Esophagus (tissue), 2 donors: ENCODE measurements around the gene SGSH. TPM values are rescaled to one million over a fixed set of nuclear protein-coding genes. Genes with fewer than 3 reads are reported as not detected.

ENCODE experiments used
- H3K27ac ChIP-seq, 2 donors: one replicate each; pipeline ENCODE4 v1.5.1; 2013; ENCODE audit warnings: low read depth in 2 of 2, mild to moderate bottlenecking in 2 of 2, inconsistent platforms in 1 of 2, low read length in 1 of 2, moderate library complexity in 1 of 2
- H3K27me3 ChIP-seq, 2 donors: one replicate each; pipeline ENCODE4 v1.6.1; 2013; ENCODE audit warnings: low read length in 2 of 2, control low read depth in 1 of 2, mild to moderate bottlenecking in 1 of 2; ENCODE audit not compliant: insufficient read depth in 2 of 2, control insufficient read depth in 1 of 2
- H3K36me3 ChIP-seq, 2 donors: one replicate each; pipeline ENCODE4 v1.6.1; 2013; ENCODE audit warnings: low read length in 1 of 2; ENCODE audit not compliant: control insufficient read depth in 2 of 2, insufficient read depth in 2 of 2
- H3K4me1 ChIP-seq, 2 donors: one replicate each; pipeline ENCODE4 v1.6.1; 2013; ENCODE audit warnings: low read length in 1 of 2; ENCODE audit not compliant: control insufficient read depth in 2 of 2, insufficient read depth in 2 of 2
- H3K4me3 ChIP-seq, 2 donors: one replicate each; pipeline ENCODE4 v1.5.1; 2013; ENCODE audit warnings: low read length in 2 of 2, mild to moderate bottlenecking in 2 of 2, low read depth in 1 of 2, moderate library complexity in 1 of 2
- H3K9me3 ChIP-seq, 2 donors: one replicate each; pipeline ENCODE4 v1.6.1; 2013; ENCODE audit warnings: mild to moderate bottlenecking in 2 of 2, low read depth in 1 of 2, low read length in 1 of 2, moderate library complexity in 1 of 2; ENCODE audit not compliant: control insufficient read depth in 2 of 2, insufficient read depth in 1 of 2
- WGBS, 2 donors: extraction: QIAGEN DNeasy Blood & Tissue Kit; methylation state at CpG; one replicate each; pipeline ENCODE4 v1.1.7; 2013; 5-methylcytosine and 5-hydroxymethylcytosine counted together
- polyA plus RNA-seq, 2 donors: library from polyadenylated mRNA; stranded (reverse); fragments of 200-250 nt; gene quantifications; one replicate each; pipeline ENCODE4 v1.2.3, GENCODE V29; 2013
- donor health status: healthy with polysubstance abuse.
- donor health status: Bipolar disorder and iron deficiency.

Gene SGSH
- polyA plus RNA-seq, 2 donors = 16.5 to 20.4 TPM

DNA sequence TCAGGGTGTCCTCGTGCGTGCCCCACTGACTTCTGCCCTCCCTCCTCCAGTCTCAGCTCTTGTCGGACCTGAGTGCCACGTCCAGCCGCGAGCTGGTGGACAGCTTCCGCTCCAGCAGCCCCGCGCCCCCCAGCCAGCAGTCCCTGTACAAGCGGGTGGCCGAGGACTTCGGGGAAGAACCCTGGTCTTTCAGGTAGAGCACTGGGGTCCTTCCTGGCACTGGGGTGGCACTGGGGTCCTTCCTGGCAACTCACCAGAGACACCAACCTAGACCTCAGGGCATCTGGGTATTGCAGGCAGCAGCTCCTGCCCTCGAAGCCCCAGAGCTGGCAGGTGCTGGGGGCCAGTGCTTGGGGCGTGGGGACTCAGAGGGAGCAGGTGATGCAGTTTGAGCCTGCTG lies 25.0 kb downstream of the SGSH start:
- WGBS, 2 donors = 84 to 88% methylated on average over 14 of the region's 14 CpGs
- Histone ChIP-seq H3K4me1 (peaks cover 0 to 9% of the 10 kb centered on the region in 2 donors), H3K27me3 (no peaks in the 10 kb centered on the region), H3K4me3 (no peak overlapping the region), H3K9me3 (no peaks in the 10 kb centered on the region), H3K27ac (no peak overlapping the region), H3K36me3 (peaks cover 0 to 13% of the 10 kb centered on the region in 2 donors)

DNA sequence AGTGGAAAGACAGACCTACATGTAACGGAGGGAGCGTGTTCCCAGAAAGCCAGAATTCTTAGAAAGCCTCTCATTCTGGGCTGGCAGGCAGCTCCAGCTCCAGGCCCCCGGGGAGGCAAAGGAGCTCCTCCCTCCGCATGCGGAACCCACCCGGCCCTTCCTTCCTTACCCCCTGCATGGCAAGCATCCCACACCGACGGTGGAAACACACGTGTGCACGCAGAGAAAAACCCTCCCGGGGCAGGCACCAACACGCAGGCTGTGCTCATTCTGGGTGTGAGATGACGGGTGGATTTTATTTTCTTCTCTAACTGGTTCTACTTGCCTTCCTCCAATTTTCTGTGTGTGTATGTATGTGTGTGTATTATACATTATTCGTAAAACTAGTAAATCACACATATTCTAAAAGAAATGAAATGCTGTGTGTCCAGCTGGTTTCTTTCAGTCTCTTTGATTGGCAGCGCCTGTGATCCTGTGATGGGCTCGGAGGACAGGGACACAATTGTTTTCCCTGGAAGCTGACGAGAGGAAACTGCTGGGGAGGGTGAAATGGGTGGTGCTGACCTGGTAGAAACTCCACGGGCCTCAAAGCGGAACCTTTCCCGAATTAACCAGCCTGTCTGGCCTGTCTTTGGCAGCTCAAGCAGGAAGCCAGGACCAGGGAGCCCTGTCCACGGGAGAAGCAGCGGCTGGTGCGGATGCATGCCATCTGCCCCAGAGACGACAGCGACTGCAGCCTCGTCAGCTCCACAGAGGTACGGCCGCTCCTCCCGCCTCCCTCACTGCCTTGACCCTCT lies 28.1 kb downstream of the SGSH start:
- WGBS, 2 donors = 25 to 38% methylated on average over 29 of the region's 29 CpGs
- no peaks in the 10 kb centered on the region for H3K27me3 ChIP-seq
- peaks cover 0 to 16% of the 10 kb centered on the region in 2 donors for H3K36me3 ChIP-seq
- peaks cover 0 to 22% of the 10 kb centered on the region in 2 donors for H3K4me1 ChIP-seq
- H3K4me3 ChIP-seq = peak overlapping the region in 1 of 2 donors; percentile 32
- peak overlapping the region; percentile 85 to 98 for H3K27ac ChIP-seq
- no peaks in the 10 kb centered on the region for H3K9me3 ChIP-seq

GRCh38 chr17:80191192-80191591 lies 28.9 kb downstream of the SGSH start:
- Histone ChIP-seq H3K27ac (peak overlapping the region; percentile 85 to 98), H3K9me3 (no peaks in the 10 kb centered on the region), H3K4me1 (peaks cover 0 to 23% of the 10 kb centered on the region in 2 donors), H3K27me3 (no peaks in the 10 kb centered on the region), H3K4me3 (no peak overlapping the region), H3K36me3 (peaks cover 0 to 16% of the 10 kb centered on the region in 2 donors)
- 80 to 86% methylated on average over 20 of the region's 20 CpGs for WGBS, 2 donors

DNA sequence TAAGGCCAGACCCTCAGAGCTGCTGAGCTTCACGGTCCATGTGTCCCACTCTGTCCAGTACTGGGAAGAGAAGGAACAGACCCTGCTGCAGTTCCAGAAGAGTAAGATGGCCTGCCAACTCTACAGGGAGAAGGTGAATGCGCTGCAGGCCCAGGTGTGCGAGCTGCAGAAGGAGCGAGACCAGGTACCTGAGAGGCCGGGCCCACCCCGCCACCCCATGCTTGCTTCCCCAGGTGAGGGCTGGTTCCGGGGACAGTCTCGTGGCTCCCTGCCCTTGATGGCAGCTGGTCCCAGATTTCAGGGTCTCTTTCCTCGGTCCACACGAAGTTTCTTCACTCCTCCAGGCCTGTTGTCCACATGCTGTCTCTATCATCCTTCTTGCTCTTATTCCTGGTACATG lies 29.4 kb downstream of the SGSH start:
- 95 to 96% methylated on average over 10 of the region's 10 CpGs for WGBS, 2 donors
- Histone ChIP-seq H3K4me1 (peaks cover 0 to 23% of the 10 kb centered on the region in 2 donors), H3K27ac (peak overlapping the region in 1 of 2 donors; percentile 98), H3K36me3 (peaks cover 0 to 13% of the 10 kb centered on the region in 2 donors), H3K4me3 (no peak overlapping the region), H3K27me3 (no peaks in the 10 kb centered on the region), H3K9me3 (no peaks in the 10 kb centered on the region)

GRCh38 chr17:80189611-80190010 lies 30.5 kb downstream of the SGSH start:
- Histone ChIP-seq H3K9me3 (no peaks in the 10 kb centered on the region), H3K27ac (no peak overlapping the region), H3K36me3 (peaks cover 0 to 9% of the 10 kb centered on the region in 2 donors), H3K4me3 (no peak overlapping the region), H3K4me1 (peaks cover 0 to 23% of the 10 kb centered on the region in 2 donors), H3K27me3 (no peaks in the 10 kb centered on the region)
- WGBS, 2 donors = 93 to 94% methylated on average over 23 of the region's 23 CpGs

DNA sequence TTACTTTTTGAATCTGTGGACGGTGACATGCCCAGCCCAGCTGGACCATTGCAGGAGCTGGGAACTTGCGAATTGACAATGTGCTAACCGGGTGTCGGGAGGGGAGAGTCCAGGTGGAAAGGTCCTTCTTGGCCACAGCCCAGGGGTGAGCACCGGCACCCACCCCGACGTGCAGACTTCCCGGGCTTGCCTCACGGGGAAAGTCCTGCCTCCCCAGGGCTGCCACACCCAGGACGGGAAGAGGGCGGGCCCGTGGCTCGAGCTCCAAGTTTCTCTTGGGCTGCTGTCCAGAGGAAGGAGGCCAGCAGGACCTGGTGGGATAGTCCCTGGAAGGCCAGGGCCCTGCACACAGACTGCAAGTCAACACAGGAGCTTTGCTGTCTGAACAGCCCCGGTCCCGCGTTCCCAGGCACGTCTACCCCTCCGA lies 32.6 kb downstream of the SGSH start:
- Histone ChIP-seq H3K36me3 (peaks cover 0 to 11% of the 10 kb centered on the region in 2 donors), H3K4me3 (peak overlapping the region in 1 of 2 donors; percentile 24), H3K27me3 (no peaks in the 10 kb centered on the region), H3K27ac (peak overlapping the region; percentile 71 to 88), H3K4me1 (peaks cover 0 to 23% of the 10 kb centered on the region in 2 donors), H3K9me3 (no peaks in the 10 kb centered on the region)
- WGBS, 2 donors = 28 to 29% methylated on average over 18 of the region's 18 CpGs

DNA sequence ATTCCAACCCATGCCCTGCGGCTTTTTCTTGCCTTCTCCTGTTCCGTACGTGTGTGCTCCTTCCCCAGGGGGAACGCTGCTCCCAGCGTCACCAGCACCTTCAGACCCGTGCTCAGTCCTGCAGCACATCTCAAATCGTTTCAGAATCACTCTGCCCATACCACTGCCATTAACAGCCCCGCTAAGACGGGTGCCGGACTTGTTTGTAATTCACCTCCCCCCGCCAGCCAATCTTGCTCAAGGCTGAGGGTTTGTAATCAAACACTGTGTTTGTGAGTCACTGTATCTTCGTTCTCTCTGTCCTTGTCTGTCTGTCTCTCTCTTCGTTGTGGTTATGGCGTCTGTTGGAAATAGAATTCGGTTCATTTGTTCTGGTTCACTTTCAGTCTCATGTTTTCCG lies 33.0 kb downstream of the SGSH start:
- Histone ChIP-seq H3K4me3 (peak overlapping the region in 1 of 2 donors; percentile 24), H3K27ac (peak overlapping the region; percentile 71 to 88)
- 56% methylated on average over 16 of the region's 16 CpGs for WGBS, 2 donors

DNA sequence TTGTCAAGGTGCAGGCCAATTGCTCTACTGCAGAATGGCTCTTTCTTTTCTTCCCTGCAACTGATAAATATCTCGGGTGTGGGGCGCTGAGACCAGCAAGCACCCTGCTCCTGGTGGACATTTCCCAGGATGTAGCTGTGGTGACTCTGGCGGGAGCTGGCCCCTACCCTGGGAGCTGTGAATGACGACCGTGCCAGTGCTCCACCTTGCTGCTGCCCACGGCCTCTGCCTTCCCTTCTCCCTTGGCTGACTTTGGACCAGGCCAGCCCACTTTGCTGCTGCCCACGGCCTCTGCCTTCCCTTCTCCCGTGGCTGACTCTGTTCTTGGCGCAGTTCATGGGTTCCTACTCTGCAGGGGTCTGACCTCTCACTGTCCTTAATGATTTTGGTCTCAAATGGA lies 34.2 kb downstream of the SGSH start:
- whole genome bisulfite sequencing, 2 donors = 85 to 90% methylated on average over 9 of the region's 9 CpGs
- Histone ChIP-seq H3K4me1 (peaks cover 0 to 15% of the 10 kb centered on the region in 2 donors), H3K27me3 (no peaks in the 10 kb centered on the region), H3K27ac (no peak overlapping the region), H3K9me3 (no peaks in the 10 kb centered on the region), H3K4me3 (no peak overlapping the region), H3K36me3 (peaks cover 0 to 21% of the 10 kb centered on the region in 2 donors)

More for the DNA sequence above, 33.0 kb downstream of the SGSH start:
- H3K4me1 ChIP-seq = peaks cover 0 to 23% of the 10 kb centered on the region in 2 donors
- H3K27me3 ChIP-seq = no peaks in the 10 kb centered on the region
- peaks cover 0 to 16% of the 10 kb centered on the region in 2 donors for H3K36me3 ChIP-seq
- no peaks in the 10 kb centered on the region for H3K9me3 ChIP-seq

GRCh38 chr17:80184423-80184714 lies 35.8 kb downstream of the SGSH start:
- Histone ChIP-seq H3K36me3 (peaks cover 0 to 18% of the 10 kb centered on the region in 2 donors), H3K27ac (no peak overlapping the region), H3K4me3 (no peak overlapping the region), H3K9me3 (no peaks in the 10 kb centered on the region), H3K27me3 (no peaks in the 10 kb centered on the region), H3K4me1 (peaks cover 0 to 14% of the 10 kb centered on the region in 2 donors)
- WGBS, 2 donors = 80 to 85% methylated on average over 10 of the region's 10 CpGs
